Activated gamma-delta T cell (primary cell): ENCODE results near the gene TUBE1.
"Not testable (repeated sequence)": the region's sequence is repeated elsewhere in the genome, so short reads cannot be mapped to it uniquely, and the experiment has no call there.

Experiments used
- DNase-seq: peaks from one replicate; lab custom pipeline; 2025; lab: John Stamatoyannopoulos, UW

Gene TUBE1

DNA sequence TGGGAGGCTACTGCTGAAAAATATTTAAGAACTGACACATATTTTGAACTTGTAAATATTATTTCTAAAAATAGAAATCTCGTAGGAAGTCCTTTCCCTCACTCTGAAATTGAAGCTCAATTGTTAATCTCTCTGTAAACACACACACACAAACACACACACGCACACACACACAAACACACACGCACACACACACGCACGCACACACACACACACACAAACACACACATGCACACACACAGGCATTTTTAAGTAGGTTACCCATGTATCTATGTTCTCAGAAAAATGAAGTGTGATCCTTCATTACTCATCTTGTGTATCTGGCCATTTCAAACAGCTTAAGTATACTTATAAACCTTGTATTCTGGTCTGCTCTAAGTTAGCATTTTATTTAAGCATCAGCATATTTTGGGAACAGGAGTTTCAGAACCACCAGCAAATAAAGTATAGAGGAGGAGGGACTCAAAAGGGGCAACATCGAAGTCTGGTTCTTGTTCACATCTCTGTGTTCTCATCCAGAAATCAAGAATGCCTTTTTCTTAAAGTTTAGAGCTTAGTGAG, 21.8 kb downstream of the TUBE1 start:
- no peak for DNase-seq

DNA sequence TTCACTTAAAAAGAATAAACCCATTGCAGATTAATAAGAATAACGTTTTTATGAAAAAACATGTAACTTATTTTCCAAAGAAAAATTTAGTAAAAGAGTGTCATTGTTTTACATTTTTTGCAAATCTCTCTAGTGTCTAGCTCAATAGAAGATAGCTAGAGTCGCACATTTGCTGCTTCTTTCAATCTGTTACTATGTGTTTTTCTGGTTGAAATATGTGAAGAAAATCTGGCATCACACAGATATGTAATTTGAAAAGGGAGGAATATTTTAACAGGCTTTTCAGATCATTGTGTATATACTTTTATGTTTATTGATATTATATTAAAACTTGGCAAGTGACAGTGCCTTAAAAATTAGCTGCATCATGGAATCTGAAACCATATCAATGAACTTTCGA, 24.3 kb downstream of the TUBE1 start:
- no peak for DNase-seq

- DNase-seq = no peak
These were observed 25.7 kb downstream of the TUBE1 start for GRCh38 chr6:112061605-112062004.

GRCh38 chr6:112058243-112059032, 28.8 kb downstream of the TUBE1 start:
- no peak for DNase-seq

DNA sequence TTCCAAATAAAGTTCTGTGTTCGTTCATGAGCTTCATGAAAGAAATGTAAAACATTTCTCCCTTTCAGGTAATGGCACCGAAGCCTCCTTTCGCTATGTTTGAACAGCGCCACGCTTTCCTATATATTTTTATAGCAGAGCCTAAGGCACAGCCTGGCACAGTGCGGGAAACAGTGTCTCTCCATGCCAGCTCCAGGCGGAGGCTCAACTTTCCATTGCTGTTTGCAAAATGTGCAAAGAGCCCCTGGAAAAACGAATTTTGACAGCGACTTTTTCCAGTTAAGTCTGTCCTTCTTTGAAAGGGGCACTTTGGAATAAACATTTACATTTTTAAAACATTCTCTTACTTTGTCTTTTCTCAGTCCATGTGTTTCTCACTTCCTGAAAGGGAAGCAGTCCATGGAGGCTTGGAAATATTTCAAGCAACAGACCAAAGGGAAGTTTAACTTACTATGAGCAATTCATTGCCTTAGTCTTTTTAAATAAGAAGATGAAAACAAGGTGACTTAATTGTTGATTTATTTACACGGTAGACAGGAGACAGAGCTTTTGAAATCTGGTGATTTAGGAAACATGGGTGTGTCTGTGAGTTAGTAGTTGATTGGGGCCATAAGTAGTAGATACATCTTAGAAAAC, 32.6 kb downstream of the TUBE1 start:
- no peak for DNase-seq

DNA sequence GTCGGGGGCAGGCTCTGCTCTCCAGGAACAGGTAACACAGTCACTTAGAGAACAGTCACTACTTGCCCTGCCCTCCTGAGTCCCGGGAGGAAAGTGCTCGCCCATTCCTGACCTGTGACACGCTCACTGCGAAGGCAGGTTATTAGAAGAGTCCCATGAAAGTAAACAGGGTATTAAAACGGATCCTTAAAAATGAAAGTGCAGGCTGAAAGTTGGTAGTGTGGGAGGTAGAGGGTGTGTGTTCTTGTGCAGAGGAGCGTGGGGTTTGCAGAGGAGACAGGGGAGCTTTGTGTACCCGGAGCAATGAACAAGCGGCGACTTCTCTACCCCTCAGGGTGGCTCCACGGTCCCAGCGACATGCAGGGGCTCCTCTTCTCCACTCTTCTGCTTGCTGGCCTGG, 33.3 kb downstream of the TUBE1 start, which contains the start of gene CCN6:
CCN6 (plus strand) TSS at position 104 of the 400 bp plus-strand sequence; CDS start at position 358, 254 bp downstream.
- no peak for DNase-seq

DNA sequence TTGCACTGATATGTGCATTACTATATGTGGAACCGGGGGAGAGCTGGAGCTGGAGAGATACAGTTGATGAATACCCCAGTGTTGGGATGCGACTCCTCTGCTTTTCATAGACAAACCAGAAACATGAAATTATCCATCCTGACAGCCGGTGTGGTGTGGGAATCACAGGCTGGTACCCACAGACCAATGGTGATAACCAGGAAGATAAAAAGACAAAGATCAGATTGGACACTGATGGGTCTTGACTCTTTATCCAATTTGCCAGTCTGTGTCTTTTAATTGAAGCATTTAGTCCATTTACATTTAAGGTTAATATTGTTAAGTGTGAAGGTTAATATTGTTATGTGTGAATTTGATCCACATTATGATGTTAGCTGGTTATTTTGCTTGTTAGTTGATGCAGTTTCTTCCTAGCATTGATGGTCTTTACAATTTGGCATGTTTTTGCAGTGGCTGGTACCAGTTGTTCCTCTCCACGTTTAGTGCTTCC, 36.0 kb downstream of the TUBE1 start:
- not testable (repeated sequence) for DNase-seq

DNA sequence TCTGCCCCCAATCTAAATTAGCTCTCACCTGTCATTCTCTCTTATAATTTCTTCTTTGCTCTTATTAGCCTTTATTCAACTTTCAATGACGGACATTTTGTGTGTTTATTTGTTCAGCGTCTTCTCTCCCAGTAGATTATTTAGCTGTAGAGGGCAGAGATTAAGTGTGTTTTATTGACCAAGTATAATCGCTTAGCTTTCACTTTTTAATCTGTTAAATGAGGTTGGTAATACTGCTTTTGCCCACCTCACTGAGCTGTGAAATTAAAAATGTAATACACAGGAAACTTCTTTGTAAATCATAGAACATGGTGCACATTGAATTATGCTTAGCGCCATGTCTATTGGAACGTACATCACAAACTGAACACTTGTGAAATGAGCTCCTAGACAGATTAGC, 36.9 kb downstream of the TUBE1 start:
- DNase-seq = no peak

DNA sequence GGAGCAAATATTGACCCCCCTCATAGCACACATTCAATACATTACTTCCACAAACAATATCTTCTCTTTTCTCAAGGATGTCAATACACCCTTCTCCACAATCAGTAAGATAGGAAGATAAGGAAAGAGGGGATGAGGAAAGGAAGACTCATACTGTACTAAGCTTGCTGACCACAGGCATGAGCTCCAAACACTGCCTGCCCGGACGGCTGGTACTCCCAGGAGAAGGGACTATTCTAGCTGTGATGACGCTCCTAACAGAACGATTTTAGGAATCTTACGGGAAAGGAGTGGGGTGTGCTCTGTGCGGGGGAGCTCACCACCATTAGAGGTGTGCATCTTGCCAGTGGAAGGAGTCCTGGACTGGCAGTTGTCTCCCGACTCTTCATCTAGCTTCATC, 37.3 kb downstream of the TUBE1 start:
- no peak for DNase-seq

DNA sequence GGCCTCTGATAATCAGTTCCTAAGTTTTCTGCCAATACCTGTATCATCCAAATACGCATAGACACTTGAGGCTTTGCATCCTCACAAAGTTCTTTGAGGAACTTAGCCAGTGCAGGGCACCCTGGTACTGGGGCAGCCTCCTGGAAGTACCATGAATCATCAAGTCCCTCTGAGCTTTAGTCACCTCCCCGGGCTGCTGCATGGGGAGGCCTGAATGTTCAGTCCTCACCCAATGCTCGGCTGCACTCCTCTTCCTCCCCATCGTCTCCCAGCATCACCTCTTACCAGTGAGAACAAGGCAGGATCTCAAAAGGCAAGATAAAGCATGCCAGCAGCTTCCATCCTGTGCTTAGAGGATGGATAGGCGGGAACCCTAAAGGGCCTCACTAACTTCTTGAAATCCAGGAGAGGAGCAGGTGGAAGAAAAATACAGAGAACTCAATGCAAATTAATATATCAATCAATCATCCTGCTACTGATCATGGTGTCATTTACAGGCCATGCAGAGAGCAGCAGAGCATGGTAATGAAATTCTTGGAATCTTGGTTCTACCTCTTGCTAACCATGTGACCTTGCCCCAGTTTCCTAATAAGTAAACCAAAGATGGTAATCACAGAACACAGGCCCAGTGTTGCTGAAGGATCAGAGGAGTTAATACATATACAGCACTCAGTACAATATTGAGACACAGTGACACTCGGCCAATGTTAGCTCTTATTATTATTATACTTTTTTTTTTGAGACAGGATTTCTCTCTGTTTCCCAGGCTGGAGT, 38.1 kb downstream of the TUBE1 start:
- DNase-seq = no peak

DNA sequence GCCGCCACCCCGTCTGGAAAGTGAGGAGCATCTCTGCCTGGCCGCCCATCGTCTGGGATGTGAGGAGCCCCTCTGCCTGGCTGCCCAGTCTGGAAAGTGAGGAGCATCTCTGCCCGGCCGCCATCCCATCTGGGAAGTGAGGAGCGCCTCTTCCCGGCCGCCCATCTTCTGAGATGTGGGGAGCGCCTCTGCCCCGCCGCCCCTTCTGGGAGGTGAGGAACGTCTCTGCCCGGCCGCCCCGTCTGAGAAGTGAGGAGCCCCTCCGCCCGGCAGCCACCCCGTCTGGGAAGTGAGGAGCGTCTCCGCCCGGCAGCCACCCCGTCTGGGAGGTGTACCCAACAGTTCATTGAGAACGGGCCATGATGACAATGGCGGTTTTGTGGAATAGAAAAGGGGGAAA, 39.8 kb downstream of the TUBE1 start:
- DNase-seq = not testable (repeated sequence)

- no peak for DNase-seq
These were observed 42.4 kb downstream of the TUBE1 start for GRCh38 chr6:112044856-112045255.

GRCh38 chr6:112044196-112044595, 43.1 kb downstream of the TUBE1 start:
- DNase-seq = no peak

DNA sequence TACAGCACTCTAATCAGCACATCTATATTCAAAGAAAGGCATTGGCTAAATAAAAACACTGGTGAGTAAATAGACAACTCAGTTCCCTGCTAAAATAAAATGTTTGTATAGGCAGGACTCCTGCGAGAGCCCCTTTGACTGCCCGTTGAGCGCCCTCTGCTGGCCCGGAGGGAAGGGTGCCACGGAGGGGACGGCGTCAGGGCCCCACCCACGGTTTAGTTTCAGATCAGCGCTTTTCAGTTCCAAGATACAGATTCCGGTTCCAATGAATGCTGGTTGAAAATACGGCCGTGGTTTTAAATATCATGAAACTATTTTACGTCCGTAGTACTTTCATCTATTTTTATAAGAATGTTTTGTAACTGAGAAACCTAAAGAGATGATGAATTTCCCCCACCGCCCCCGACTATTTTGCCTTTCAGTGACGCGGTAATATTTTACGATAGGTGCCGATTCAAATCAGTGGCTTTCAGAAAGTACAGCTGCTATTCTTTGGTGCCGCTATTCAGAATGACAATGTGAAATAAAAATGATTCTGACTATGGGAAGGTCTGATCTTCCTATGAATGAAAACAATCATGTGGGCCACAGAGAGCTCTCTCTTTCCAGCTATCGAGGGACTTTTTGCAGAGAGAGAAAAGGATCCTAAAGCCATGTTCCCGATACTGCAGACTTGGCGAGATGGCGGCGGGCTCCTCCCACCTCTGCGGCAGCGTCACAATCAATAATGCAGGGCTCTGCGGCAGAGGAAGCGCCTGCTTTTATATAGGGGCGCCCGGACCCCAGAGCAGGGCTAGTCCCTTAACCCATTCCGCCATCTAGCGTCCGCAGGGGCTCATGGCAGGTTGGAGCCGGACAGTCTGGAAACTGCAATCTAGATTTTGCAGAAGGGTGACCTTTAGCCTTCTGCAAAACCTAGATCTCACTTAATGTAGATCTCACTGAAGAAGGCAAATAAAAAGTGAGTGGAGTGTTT, 44.0 kb downstream of the TUBE1 start:
- DNase-seq = peak; percentile 62

DNA sequence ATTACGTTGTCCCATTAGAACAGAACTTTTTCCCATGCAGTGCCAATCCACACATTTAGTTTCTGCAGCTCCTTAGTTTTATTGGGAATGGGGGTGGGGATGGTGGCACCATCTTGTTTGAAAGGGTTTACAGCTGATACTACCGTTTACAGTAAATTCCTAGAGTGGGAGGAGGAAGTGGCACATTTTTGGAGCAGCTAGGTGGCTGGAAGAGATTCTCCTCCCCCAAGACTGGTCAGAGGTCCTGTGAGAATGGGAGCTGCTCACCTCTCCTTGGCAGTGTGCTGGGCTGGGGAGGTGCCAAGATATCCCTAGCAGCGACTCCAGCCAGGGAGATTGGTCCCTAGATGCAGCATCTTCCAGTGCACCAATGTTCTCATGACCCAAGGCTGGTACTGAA, 45.7 kb downstream of the TUBE1 start:
- no peak for DNase-seq

DNA sequence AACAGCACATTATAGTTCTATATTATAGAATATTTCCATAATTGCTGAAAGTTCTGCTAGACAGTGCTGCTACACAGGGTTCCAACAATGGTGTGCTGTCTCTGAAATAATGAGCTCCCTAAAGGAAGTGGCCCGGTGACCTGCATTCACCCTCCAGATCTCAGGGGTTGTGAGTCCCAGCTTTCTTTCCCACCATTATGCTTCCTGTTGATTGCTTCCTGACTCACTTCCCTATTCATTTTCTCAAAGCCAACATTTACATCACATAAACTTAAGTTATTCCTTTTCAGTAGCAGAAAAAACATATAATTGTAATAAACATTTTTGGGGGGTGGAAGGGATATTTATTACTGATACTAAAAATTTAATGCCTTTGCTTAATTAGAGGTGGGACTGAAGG, 46.3 kb downstream of the TUBE1 start:
- no peak for DNase-seq

- no peak for DNase-seq
These were observed 47.9 kb downstream of the TUBE1 start for GRCh38 chr6:112039431-112039770.

GRCh38 chr6:112038756-112039430, 48.4 kb downstream of the TUBE1 start:
- no peak for DNase-seq

- no peak for DNase-seq
These were observed 49.0 kb downstream of the TUBE1 start for GRCh38 chr6:112038268-112038667.

GRCh38 chr6:112037783-112038216, 49.5 kb downstream of the TUBE1 start:
- DNase-seq = no peak
